Neutrophil (primary cell): Measurements from ENCODE around the gene NRARP.

Experiments
- H3K27ac ChIP-seq: fragments of 200-600 bp; sonication (generic); 2 replicates; pipeline ENCODE4 v1.5.1; 2016; ENCODE audit warnings: mild to moderate bottlenecking, moderate library complexity
- H3K27me3 ChIP-seq: fragments of 200-600 bp; sonication (generic); 2 replicates; pipeline ENCODE4 v1.6.0; 2016; ENCODE audit warnings: mild to moderate bottlenecking
- H3K36me3 ChIP-seq: fragments of 200-600 bp; sonication (generic); 2 replicates; pipeline ENCODE4 v1.5.1; 2017
- H3K4me1 ChIP-seq, 2 experiments: fragments of 200-600 bp in 1 of 2; sonication (generic) in 1 of 2; 1 replicate in 1 of 2; 2 replicates in 1 of 2; pipeline versions ENCODE4 v1.5.1 to v1.6.1; 2013 to 2016; ENCODE audit warnings: low read depth in 1 of 2, low read length in 1 of 2, mild to moderate bottlenecking in 1 of 2, moderate library complexity in 1 of 2; ENCODE audit not compliant: control insufficient read depth in 1 of 2, insufficient read depth in 1 of 2
- H3K4me3 ChIP-seq, 2 experiments: fragments of 200-600 bp in 1 of 2; sonication (generic) in 1 of 2; 1 replicate in 1 of 2; 2 replicates in 1 of 2; pipeline ENCODE4 v1.5.1; 2013 to 2016; ENCODE audit warnings: low read depth in 1 of 2, low read length in 1 of 2, mild to moderate bottlenecking in 1 of 2, moderate library complexity in 1 of 2
- H3K9me3 ChIP-seq: fragments of 200-600 bp; sonication (generic); 2 replicates; pipeline ENCODE4 v1.5.1; 2016
- CTCF ChIP-seq: fragments of 200-600 bp; sonication (generic); IDR thresholded peaks from 2 replicates; pipeline ENCODE4 v1.5.1; 2016; ENCODE audit warnings: antibody characterized with exemption

Gene NRARP

GRCh38 chr9:137297966-137298365 is 4.1 kb downstream of the NRARP start:
- Histone ChIP-seq H3K27ac (no peak overlapping the region), H3K9me3 (no peaks in the 10 kb centered on the region), H3K36me3 (no peaks in the 10 kb centered on the region), H3K4me1 (peaks cover 11 to 38% of the 10 kb centered on the region in 2 experiments), H3K4me3 (no peak overlapping the region), H3K27me3 (peaks cover 98% of the 10 kb centered on the region)
- TF ChIP-seq CTCF = no peak

- Histone ChIP-seq H3K27me3 (peaks cover 98% of the 10 kb centered on the region), H3K4me1 (peaks cover 11 to 33% of the 10 kb centered on the region in 2 experiments), H3K36me3 (no peaks in the 10 kb centered on the region), H3K4me3 (no peak overlapping the region), H3K27ac (no peak overlapping the region), H3K9me3 (no peaks in the 10 kb centered on the region)
- TF ChIP-seq CTCF = no peak
Measured at GRCh38 chr9:137296670-137297664, 5.1 kb downstream of the NRARP start.

GRCh38 chr9:137295849-137296669 is 6.0 kb downstream of the NRARP start:
- Histone ChIP-seq H3K9me3 (no peaks in the 10 kb centered on the region), H3K27me3 (peaks cover 95% of the 10 kb centered on the region), H3K4me1 (peaks cover 4 to 26% of the 10 kb centered on the region in 2 experiments), H3K36me3 (no peaks in the 10 kb centered on the region), H3K27ac (no peak overlapping the region), H3K4me3 (no peak overlapping the region)
- no peak for TF ChIP-seq CTCF

DNA sequence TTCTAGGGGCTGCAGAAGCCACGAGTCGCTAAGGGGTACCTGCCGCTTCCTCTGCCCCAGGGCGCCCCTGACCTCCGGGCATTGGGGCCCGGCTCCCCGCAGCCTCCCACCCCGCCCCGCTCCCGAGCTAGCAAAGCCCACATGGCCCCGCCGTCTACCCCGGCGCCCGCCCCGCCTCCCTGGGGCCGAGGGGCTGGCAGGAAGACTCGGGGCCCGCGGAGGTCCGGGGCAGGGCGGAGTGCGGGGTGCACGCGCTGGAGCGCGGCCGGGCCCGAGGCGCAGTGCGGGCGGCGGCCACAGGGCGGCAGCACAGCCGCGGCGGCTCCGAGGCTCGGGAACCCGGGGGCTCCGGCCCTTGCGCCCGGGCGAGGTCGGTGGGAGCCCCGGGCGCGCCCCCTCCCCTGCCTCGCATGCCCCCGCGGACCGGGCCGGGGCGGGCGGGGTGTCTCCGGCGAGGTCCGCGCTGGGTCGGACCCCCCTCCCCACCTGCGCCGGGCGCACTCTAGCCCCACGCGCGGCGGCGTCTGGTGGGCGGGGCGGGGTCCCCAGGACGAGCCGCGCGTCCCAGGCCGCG is 6.7 kb downstream of the NRARP start:
- Histone ChIP-seq H3K27me3 (peaks cover 87% of the 10 kb centered on the region), H3K36me3 (no peaks in the 10 kb centered on the region), H3K9me3 (no peaks in the 10 kb centered on the region), H3K4me3 (no peak overlapping the region), H3K4me1 (peaks cover 0 to 19% of the 10 kb centered on the region in 2 experiments), H3K27ac (no peak overlapping the region)
- TF ChIP-seq CTCF = peak; percentile 36

- H3K4me3 ChIP-seq = no peak overlapping the region
- no peaks in the 10 kb centered on the region for H3K36me3 ChIP-seq
- peaks cover 0 to 14% of the 10 kb centered on the region in 2 experiments for H3K4me1 ChIP-seq
- H3K27ac ChIP-seq = no peak overlapping the region
- no peak for TF ChIP-seq CTCF
- no peaks in the 10 kb centered on the region for H3K9me3 ChIP-seq
- peaks cover 82% of the 10 kb centered on the region for H3K27me3 ChIP-seq
Measured at GRCh38 chr9:137294681-137295237, 7.3 kb downstream of the NRARP start.
